Heart right ventricle (tissue), 16 donors: ENCODE measurements around the gene BAMBI. TPM values are rescaled to one million over a fixed set of nuclear protein-coding genes. Genes with fewer than 3 reads are reported as not detected.
A peak's percentile ranks its signal among the peaks of the same experiment; 100 is the strongest.

ENCODE experiments used
- ATAC-seq, 8 donors: fragments of 200-7000 bp; cut with Tn5 transposase; one replicate each; pipeline ENCODE4 v1.9.1; 2020; ENCODE audit warnings: mild to moderate bottlenecking in 8 of 8, moderate library complexity in 8 of 8, moderate number of reproducible peaks in 1 of 8
- DNase-seq, 2 donors: peaks; one replicate each; pipeline ENCODE4 v3.0.0-alpha.2; 2020
- H3K27ac ChIP-seq, 10 donors: fragments of 200-600 bp; sonication (generic) in 2 of 10; one replicate each; pipeline versions ENCODE4 v1.5.0 to v1.8.0; 2020 to 2022; ENCODE audit warnings: mild to moderate bottlenecking in 3 of 10
- H3K27me3 ChIP-seq, 7 donors: fragments of 200-600 bp; one replicate each; pipeline ENCODE4 v1.8.0; 2021 to 2022; ENCODE audit warnings: mild to moderate bottlenecking in 2 of 7
- H3K36me3 ChIP-seq, 9 donors: fragments of 200-600 bp; sonication (generic) in 1 of 9; one replicate each; pipeline versions ENCODE4 v1.5.0 to v1.8.0; 2020 to 2022; ENCODE audit warnings: mild to moderate bottlenecking in 2 of 9
- H3K4me1 ChIP-seq, 9 donors: fragments of 200-600 bp; sonication (generic) in 1 of 9; one replicate each; pipeline versions ENCODE4 v1.5.0 to v1.8.0; 2020 to 2022; ENCODE audit warnings: mild to moderate bottlenecking in 4 of 9
- H3K4me3 ChIP-seq, 10 donors: fragments of 200-600 bp; sonication (generic) in 2 of 10; one replicate each; pipeline versions ENCODE4 v1.5.0 to v1.8.0; 2020 to 2022; ENCODE audit warnings: mild to moderate bottlenecking in 7 of 10, moderate library complexity in 2 of 10
- H3K9me3 ChIP-seq, 11 donors: fragments of 200-600 bp in 10 of 11; sonication (generic) in 2 of 11; one replicate each; pipeline versions ENCODE4 v1.5.0 to v1.8.0; 2013 to 2022; ENCODE audit warnings: mild to moderate bottlenecking in 2 of 11, control low read depth in 1 of 11, moderate library complexity in 1 of 11
- CTCF ChIP-seq, 9 donors: fragments of 200-600 bp; sonication (generic) in 2 of 9; IDR thresholded peaks; one replicate each; pipeline versions ENCODE4 v1.5.0 to v1.8.0; 2021 to 2022; ENCODE audit warnings: antibody characterized with exemption in 9 of 9, mild to moderate bottlenecking in 5 of 9, moderate library complexity in 1 of 9
- WGBS, 2 donors: extraction: QIAGEN DNeasy Blood & Tissue Kit; methylation state at CpG; one replicate each; pipeline ENCODE4 v1.1.7; 2013; ENCODE audit warnings: inconsistent platforms in 1 of 2; 5-methylcytosine and 5-hydroxymethylcytosine counted together
- intact Hi-C, 10 donors: fragments of 100-400 bp; cut with DNase I; formaldehyde crosslinking; loops; one replicate each; pipeline versions ENCODE4 v1.11.1 to v1.14.2; 2022
- polyA plus RNA-seq, 2 donors: library from polyadenylated mRNA; stranded (reverse); fragments of 200-250 nt; gene quantifications; one replicate each; pipeline ENCODE4 v1.2.3, GENCODE V29; 2013
- total RNA-seq, 10 donors: library from RNA; stranded (reverse); fragmentation: NEBNext Ultra II Directional in 3 of 10; extraction: Animal tissue kit (Norgen Biotek cat#: 25700) in 3 of 10; gene quantifications; one replicate each; pipeline versions ENCODE4 v1.2.1 to v1.2.4, GENCODE V29; 2021 to 2023
- donor health status: Arrhythmogenic right ventricular cardiomyopathy.
- donor health status: ischemic (EF 13 %, LVEDD 7.1; RV severe dilation, severe dysfunction).
- donor health status: healthy with polysubstance abuse.
- donor health status: DM: no; HTN: yes; CAD: no.
- donor health status: DM: no; HTN: no; CAD: no.
- donor health status: ischemic (EF 25% LVEDD 6.9; RV normal size, moderate dysfunction).
- donor health status: ischemic (EF 25% LVEDD 5.7; RV mildly dilated, moderate dysfunction).
- donor health status: healthy.
- donor health status: DM: yes; HTN: yes; CAD: no.
- donor health status: Ischemic cardiomyopathy.
- donor health status: ischemic (EF 35%, LVEDD 5.7; RV mildly dilated, moderate dysfunction).
- donor health status: nonischemic (EF 11% LVEDD 7.7; RV severe dilation, severe dysfunction).
- donor health status: DM: yes; HTN: yes; CAD: no.
- donor health status: PGD.
- donor health status: ischemic (EF 29% LVEDD 5.4; RV normal size, mild dysfunction).
- donor health status: nonischemic (EF 23%, LVEDD 6.1; RV moderate dilation, normal function).

Gene BAMBI
- total and polyA plus RNA-seq, 12 donors, result 5.0 to 52.7 (median 21.3) TPM

GRCh38 chr10:28730031-28730778 is 52.9 kb downstream of the BAMBI start:
- no peaks in the 10 kb centered on the region for H3K36me3 ChIP-seq

GRCh38 chr10:28732091-28732490 is 54.8 kb downstream of the BAMBI start:
- Histone ChIP-seq H3K9me3 (peaks cover 0 to 12% (median 2%) of the 10 kb centered on the region in 11 donors), H3K27me3 (no peaks in the 10 kb centered on the region), H3K4me1 (no peaks in the 10 kb centered on the region), H3K36me3 (no peaks in the 10 kb centered on the region), H3K27ac (no peak overlapping the region), H3K4me3 (no peak overlapping the region)
- ATAC-seq (no peak), DNase-seq (no peak)
- 67 to 71% methylated on average over 8 of the region's 8 CpGs for WGBS, 2 donors
- no peak for TF ChIP-seq CTCF (IDR thresholded peaks at IDR 0.05)
- intact Hi-C loops, result no loop called here

More at GRCh38 chr10:28730031-28730778, 52.9 kb downstream of the BAMBI start:
- TF ChIP-seq CTCF (IDR thresholded peaks at IDR 0.05), result no peak
- Histone ChIP-seq H3K27ac (peak overlapping the region in 1 of 10 donors; percentile 20), H3K4me1 (no peaks in the 10 kb centered on the region), H3K9me3 (peaks cover 0 to 12% (median 2%) of the 10 kb centered on the region in 11 donors), H3K4me3 (no peak overlapping the region), H3K27me3 (no peaks in the 10 kb centered on the region)
- DNase-seq (no peak), ATAC-seq (no peak)
- 67 to 71% methylated on average over 7 of the region's 7 CpGs for WGBS, 2 donors
- intact Hi-C loops, result no loop called here

Other genes starting within 250 kb of the BAMBI start
- 100 to 1,000 TPM in 2 of 10 donors, 10 to 100 TPM in 8; 83.8 to 134 (median 95.3) TPM for gene WAC, start 144.4 kb upstream of the BAMBI start, total RNA-seq
- gene WAC, start 144.4 kb upstream of the BAMBI start, polyA plus RNA-seq, result 10 to 100 TPM; 17.4 to 33.2 TPM